ENCODE data around the gene PHC3.

- TF ChIP-seq CTCF (IDR thresholded peaks at IDR 0.05): no peak
- no peak for TF ChIP-seq ZFX (IDR thresholded peaks at IDR 0.05; ENCODE audit: borderline replicate concordance)
Observed at GRCh38 chr3:170117134-170117533, 64.4 kb downstream of the PHC3 start.
